GM23338 (cell line): ENCODE data around the gene POLA1.

Source experiments
- CREB1 ChIP-seq: fragments of 250-450 bp; sonication (Bioruptor Pico); IDR thresholded peaks from 2 replicates; pipeline ENCODE4 v1.5.0; 2020; ENCODE audit warnings: low read depth, mild to moderate bottlenecking, moderate library complexity
- CTCF ChIP-seq, 2 experiments: fragments of 200-600 bp in 1 of 2; sonication (generic) in 1 of 2; conservative IDR thresholded peaks; 2 replicates each; pipeline versions ENCODE4 v1.5.1 to v1.6.1; 2016 to 2017; ENCODE audit warnings: antibody characterized with exemption in 2 of 2, low read depth in 2 of 2, mild to moderate bottlenecking in 2 of 2, moderate library complexity in 1 of 2
- ETS1 ChIP-seq: IDR thresholded peaks from 2 replicates; pipeline ENCODE4 v1.6.1; 2016; ENCODE audit warnings: antibody characterized with exemption
- EZH2 ChIP-seq: fragments of 200-600 bp; sonication (generic); IDR thresholded peaks from one replicate; pipeline ENCODE4 v1.8.0; 2017; ENCODE audit warnings: antibody characterized with exemption, mild to moderate bottlenecking, low read depth; ENCODE audit not compliant: unreplicated experiment
- EZH2phosphoT487 ChIP-seq: fragments of 200-600 bp; sonication (generic); IDR thresholded peaks from one replicate; pipeline ENCODE4 v1.8.1; 2018; ENCODE audit warnings: antibody characterized with exemption; ENCODE audit not compliant: unreplicated experiment
- JUNB ChIP-seq: IDR thresholded peaks from one replicate; pipeline ENCODE4 v1.6.1; 2016; ENCODE audit warnings: antibody characterized with exemption; ENCODE audit not compliant: unreplicated experiment
- NANOG ChIP-seq: IDR thresholded peaks from 2 replicates; pipeline ENCODE4 v1.6.1; 2016; ENCODE audit warnings: antibody characterized with exemption, borderline replicate concordance
- POLR2AphosphoS5 ChIP-seq: IDR thresholded peaks from 2 replicates; pipeline ENCODE4 v1.6.1; 2016; ENCODE audit warnings: antibody characterized with exemption, low read depth
- REST ChIP-seq: IDR thresholded peaks from one replicate; pipeline ENCODE4 v1.6.1; 2018; ENCODE audit warnings: antibody characterized with exemption; ENCODE audit not compliant: unreplicated experiment
- STAT1 ChIP-seq: IDR thresholded peaks from one replicate; pipeline ENCODE4 v1.6.1; 2016; ENCODE audit warnings: antibody characterized with exemption; ENCODE audit not compliant: unreplicated experiment
- ZNF114 ChIP-seq: fragments of 250-450 bp; sonication (Bioruptor Pico); IDR thresholded peaks from 2 replicates; pipeline ENCODE4 v1.5.0; 2020; ENCODE audit warnings: mild to moderate bottlenecking, moderate library complexity
- ZNF331 ChIP-seq: fragments of 250-450 bp; sonication (Bioruptor Pico); IDR thresholded peaks from 2 replicates; pipeline ENCODE4 v1.5.0; 2020; ENCODE audit warnings: low read depth, mild to moderate bottlenecking, moderate library complexity
- ZNF462 ChIP-seq: fragments of 250-450 bp; sonication (Bioruptor Pico); IDR thresholded peaks from 2 replicates; pipeline ENCODE4 v1.5.0; 2020; ENCODE audit warnings: mild to moderate bottlenecking, moderate library complexity

GRCh38 chrX:25004485-25005032, 310.8 kb downstream of the POLA1 start:
- TF ChIP-seq CTCF (conservative IDR thresholded peaks at IDR 0.05; ENCODE audit: low read depth in 2 of 2) (no peak), REST (no peak), EZH2 (no peak), NANOG (no peak), POLR2AphosphoS5 (no peak), ETS1 (no peak), EZH2phosphoT487 (no peak), ZNF114 (CRISPR knock-in tag) (no peak), ZNF462 (CRISPR knock-in tag) (no peak), CREB1 (CRISPR knock-in tag) (no peak), JUNB (no peak), ZNF331 (CRISPR knock-in tag) (no peak), STAT1 (no peak)
